IMR-90 (cell line): ENCODE data around the gene PDE6B. TPM values are rescaled to one million over a fixed set of nuclear protein-coding genes. Genes with fewer than 3 reads are reported as not detected.

ENCODE experiments used
- ATAC-seq: fragments of 200-7000 bp; cut with Tn5 transposase; 2 replicates; pipeline ENCODE4 v1.9.1; 2020; ENCODE audit warnings: low read depth, mild to moderate bottlenecking, moderate library complexity
- BruUV-seq: library from RNA; stranded (reverse); fragments of 400-500 nt; replicated peaks from 2 replicates; lab custom pipeline; 2021; lab: Mats Ljungman, UMichigan
- CTCF ChIA-PET: fragments of 300-600 bp; formaldehyde crosslinking; extraction: SDS; loops from one replicate; lab custom pipeline; 2021; ENCODE audit warnings: antibody characterized with exemption; lab: Yijun Ruan, JAX
- POLR2A ChIA-PET: fragments of 300-600 bp; sonication (Branson Sonifier 250); formaldehyde crosslinking; loops from one replicate; lab custom pipeline; 2022; ENCODE audit warnings: antibody characterized with exemption; ENCODE audit not compliant: unreplicated experiment; lab: Charles Lee
- DNase-seq: peaks from one replicate; pipeline ENCODE4 v3.0.0; 2013
- H2AFZ ChIP-seq: replicated peaks from 2 replicates; pipeline ENCODE3; 2013; ENCODE audit warnings: low read length, mild to moderate bottlenecking; ENCODE audit not compliant: poor library complexity
- H2AK5ac ChIP-seq: 2 replicates; pipeline ENCODE4 v1.6.1; 2013; ENCODE audit warnings: low read depth, low read length, inconsistent platforms
- H2AK9ac ChIP-seq: replicated peaks from 2 replicates; pipeline ENCODE3; 2013; ENCODE audit warnings: mild to moderate bottlenecking, low read depth, low read length, moderate library complexity; ENCODE audit not compliant: poor library complexity
- H2BK120ac ChIP-seq: 2 replicates; pipeline ENCODE4 v1.6.1; 2013; ENCODE audit warnings: low read depth, low read length, inconsistent platforms
- H2BK15ac ChIP-seq: 3 replicates; pipeline ENCODE4 v1.6.1; 2013; ENCODE audit warnings: low read depth, low read length, inconsistent platforms
- H2BK20ac ChIP-seq: 2 replicates; pipeline ENCODE4 v1.6.1; 2013; ENCODE audit warnings: low read depth, mild to moderate bottlenecking, inconsistent platforms, low read length, moderate library complexity
- H2BK5ac ChIP-seq: 2 replicates; pipeline ENCODE4 v1.6.1; 2013; ENCODE audit warnings: mild to moderate bottlenecking, low read depth, low read length, inconsistent platforms; ENCODE audit not compliant: poor library complexity, severe bottlenecking
- H3K14ac ChIP-seq: replicated peaks from 2 replicates; pipeline ENCODE4 v1.6.1; 2013; ENCODE audit warnings: low read depth, low read length, inconsistent platforms
- H3K18ac ChIP-seq: 2 replicates; pipeline ENCODE4 v1.6.1; 2013; ENCODE audit warnings: low read depth, low read length, control low read depth
- H3K23ac ChIP-seq: 2 replicates; pipeline ENCODE4 v1.6.1; 2013; ENCODE audit warnings: low read depth, low read length, inconsistent platforms
- H3K27ac ChIP-seq: 2 replicates; pipeline ENCODE4 v1.5.1; 2013; ENCODE audit warnings: mild to moderate bottlenecking, control low read depth, low read length; ENCODE audit not compliant: insufficient read depth
- H3K27me3 ChIP-seq: 2 replicates; pipeline ENCODE4 v1.6.1; 2013; ENCODE audit warnings: low read length; ENCODE audit not compliant: control insufficient read depth, insufficient read depth
- H3K36me3 ChIP-seq: 2 replicates; pipeline ENCODE4 v1.6.1; 2013; ENCODE audit warnings: low read length, mixed read lengths; ENCODE audit not compliant: control insufficient read depth, insufficient read depth
- H3K4ac ChIP-seq: 2 replicates; pipeline ENCODE4 v1.6.1; 2013; ENCODE audit warnings: low read depth, low read length, inconsistent platforms
- H3K4me1 ChIP-seq: 2 replicates; pipeline ENCODE4 v1.6.1; 2013; ENCODE audit warnings: low read length, mixed read lengths; ENCODE audit not compliant: control insufficient read depth, insufficient read depth
- H3K4me2 ChIP-seq: 2 replicates; pipeline ENCODE4 v1.6.1; 2013; ENCODE audit warnings: low read depth, mild to moderate bottlenecking, control low read depth, low read length, moderate library complexity
- H3K4me3 ChIP-seq: 2 replicates; pipeline ENCODE4 v1.5.1; 2013; ENCODE audit warnings: low read depth, mild to moderate bottlenecking, control low read depth, low read length, moderate library complexity; ENCODE audit not compliant: insufficient read depth
- H3K56ac ChIP-seq: 2 replicates; pipeline ENCODE4 v1.6.1; 2013; ENCODE audit warnings: low read length, inconsistent platforms; ENCODE audit not compliant: insufficient read depth; ENCODE audit errors: extremely low read depth
- H3K79me1 ChIP-seq, 2 experiments: 2 replicates each; pipeline ENCODE4 v1.6.1; 2013; ENCODE audit warnings: low read length in 2 of 2, inconsistent platforms in 1 of 2, low read depth in 1 of 2
- H3K9ac ChIP-seq: 2 replicates; pipeline ENCODE4 v1.6.1; 2013; ENCODE audit warnings: low read depth, low read length, control low read depth
- H3K9me1 ChIP-seq: 2 replicates; pipeline ENCODE4 v1.6.1; 2013; ENCODE audit warnings: low read length, inconsistent platforms; ENCODE audit not compliant: insufficient read depth
- H3K9me3 ChIP-seq: 2 replicates; pipeline ENCODE4 v1.6.1; 2013; ENCODE audit warnings: low read length; ENCODE audit not compliant: control insufficient read depth, insufficient read depth
- H4K20me1 ChIP-seq: 2 replicates; pipeline ENCODE4 v1.6.1; 2013; ENCODE audit warnings: low read length, inconsistent platforms; ENCODE audit not compliant: insufficient read depth
- H4K5ac ChIP-seq: 2 replicates; pipeline ENCODE4 v1.6.1; 2013; ENCODE audit warnings: mild to moderate bottlenecking, low read depth, low read length, control low read depth
- H4K8ac ChIP-seq, 2 experiments: 2 replicates each; pipeline ENCODE4 v1.6.1; 2013; ENCODE audit warnings: low read depth in 2 of 2, low read length in 2 of 2, control low read depth in 1 of 2, inconsistent platforms in 1 of 2
- H4K91ac ChIP-seq: 2 replicates; pipeline ENCODE4 v1.6.1; 2013; ENCODE audit warnings: low read depth, low read length, inconsistent platforms; ENCODE audit not compliant: insufficient read depth
- CEBPB ChIP-seq: IDR thresholded peaks from 2 replicates; pipeline ENCODE4 v1.6.1; 2012; ENCODE audit warnings: low read depth, low read length, improper control_type of control experiment
- CHD1 ChIP-seq: IDR thresholded peaks from 2 replicates; pipeline ENCODE4 v1.6.1; 2012; ENCODE audit warnings: low read depth, low read length, improper control_type of control experiment
- FOS ChIP-seq: fragments of 150-350 bp; IDR thresholded peaks from 2 replicates; pipeline ENCODE4 v1.6.1; 2016; ENCODE audit warnings: low read depth, low read length
- MAFK ChIP-seq: IDR thresholded peaks from 2 replicates; pipeline ENCODE4 v1.6.1; 2012; ENCODE audit warnings: low read depth, low read length, improper control_type of control experiment
- MAZ ChIP-seq: IDR thresholded peaks from 2 replicates; pipeline ENCODE4 v1.6.1; 2012; ENCODE audit warnings: low read depth, mild to moderate bottlenecking, low read length, improper control_type of control experiment, moderate library complexity, borderline replicate concordance
- MXI1 ChIP-seq: IDR thresholded peaks from 2 replicates; pipeline ENCODE4 v1.6.1; 2012; ENCODE audit warnings: low read depth, mild to moderate bottlenecking, low read length, moderate library complexity, borderline replicate concordance
- NFE2L2 ChIP-seq: fragments of 150-350 bp; IDR thresholded peaks from 2 replicates; pipeline ENCODE4 v1.6.1; 2016; ENCODE audit warnings: low read depth, mild to moderate bottlenecking, low read length
- POLR2A ChIP-seq: IDR thresholded peaks from 2 replicates; pipeline ENCODE4 v1.6.1; 2012; ENCODE audit warnings: mild to moderate bottlenecking, low read depth, low read length
- RAD21 ChIP-seq: IDR thresholded peaks from 2 replicates; pipeline ENCODE4 v1.6.1; 2012; ENCODE audit warnings: low read length, improper control_type of control experiment
- RCOR1 ChIP-seq: IDR thresholded peaks from 2 replicates; pipeline ENCODE4 v1.6.1; 2012; ENCODE audit warnings: mild to moderate bottlenecking, low read length, improper control_type of control experiment; ENCODE audit not compliant: insufficient replicate concordance
- RFX5 ChIP-seq: IDR thresholded peaks from 2 replicates; pipeline ENCODE4 v1.8.0; 2012; ENCODE audit warnings: low read depth, mild to moderate bottlenecking, low read length, moderate library complexity
- SMC3 ChIP-seq: fragments of 150-350 bp; IDR thresholded peaks from 2 replicates; pipeline ENCODE4 v1.6.1; 2016; ENCODE audit warnings: low read depth, mild to moderate bottlenecking, antibody characterized with exemption, low read length, moderate library complexity
- USF2 ChIP-seq: fragments of 150-350 bp; IDR thresholded peaks from 2 replicates; pipeline ENCODE4 v1.6.1; 2017; ENCODE audit warnings: mild to moderate bottlenecking, antibody characterized with exemption, low read length, low read depth
- WGBS, 2 experiments: methylation state at CpG; one replicate each; pipeline versions ENCODE4 v1.1.5 to v1.1.7; 2013; ENCODE audit warnings: missing lambda C conversion rate in 2 of 2; ENCODE audit not compliant: insufficient read length in 1 of 2; ENCODE audit errors: extremely low coverage in 2 of 2; 5-methylcytosine and 5-hydroxymethylcytosine counted together
- dilution Hi-C: fragments of 300-500 bp; cut with HindIII; formaldehyde crosslinking; loops from one replicate; pipeline ENCODE4 v1.14.3; 2018; ENCODE audit warnings: low sequenced_read_pairs; ENCODE audit not compliant: unreplicated experiment
- in situ Hi-C: fragments of 300-500 bp; cut with MboI; formaldehyde crosslinking; loops from 3 replicates; pipeline ENCODE4 v1.14.3; 2019; ENCODE audit warnings: low sequenced_read_pairs, inconsistent platforms, mixed read lengths
- intact Hi-C: fragments of 100-400 bp; cut with micrococcal nuclease; formaldehyde crosslinking; loops from 2 replicates; pipeline ENCODE4 v1.10.0; 2022
- polyA plus RNA-seq, 3 experiments: library from polyadenylated mRNA; depleted of rRNA; stranded (reverse); fragments of >200 nt; gene quantifications; 2 replicates each; pipeline ENCODE4 v1.2.3, GENCODE V29; 2012; ENCODE audit warnings: low replicate concordance in 1 of 3
- total RNA-seq: library from RNA; depleted of rRNA; stranded (reverse); fragments of >200 nt; gene quantifications from 2 replicates; pipeline ENCODE4 v1.2.3, GENCODE V29; 2012
- TF ChIP-seq, protein P1 (sequence below): conservative IDR thresholded peaks from 2 replicates; pipeline ENCODE4 v1.5.1; 2012; ENCODE audit warnings: mild to moderate bottlenecking, low read depth, low read length, improper control_type of control experiment
- TF ChIP-seq, protein P2 (sequence below): fragments of 150-350 bp; IDR thresholded peaks from 2 replicates; pipeline ENCODE4 v1.6.1; 2016; ENCODE audit warnings: low read depth, mild to moderate bottlenecking, low read length, moderate library complexity, borderline replicate concordance

Gene PDE6B
- total and polyA plus RNA-seq, 2 of the 4 experiments (the other 2 are of a cell fraction) = under 0.01 TPM; not detected in 1

GRCh38 chr4:692771-693554, 67.6 kb downstream of the PDE6B start:
- Histone ChIP-seq H3K14ac (no peak overlapping the region), H2BK5ac (no peak overlapping the region), H4K91ac (no peak overlapping the region), H2AFZ (no peak overlapping the region), H2BK15ac (no peak overlapping the region), H3K9me1 (peaks cover under 1% of the 10 kb centered on the region; the same call in 1 of the 2 replicates), H3K9ac (no peak overlapping the region), H3K4me1 (peaks cover under 1% of the 10 kb centered on the region), H3K18ac (no peak overlapping the region), H4K5ac (no peak overlapping the region), H4K8ac (no peak overlapping the region), H3K23ac (no peak overlapping the region), H3K27ac (no peak overlapping the region), H2AK5ac (no peak overlapping the region), H3K36me3 (no peaks in the 10 kb centered on the region), H3K27me3 (peaks cover 18% of the 10 kb centered on the region), H2BK120ac (no peak overlapping the region), H3K79me1 (0 out of 4 replicates have a peak, but pooled peaks cover 0 to under 1% of the 10 kb centered on the region in 2 experiments), H3K56ac (no peak overlapping the region), H3K4ac (no peak overlapping the region), H3K4me3 (no peak overlapping the region), H3K4me2 (no peak overlapping the region), H2BK20ac (no peak overlapping the region), H4K20me1 (no peaks in the 10 kb centered on the region), H3K9me3 (no peaks in the 10 kb centered on the region), H2AK9ac (no peak overlapping the region)
- intact Hi-C loops = no loop called here
- WGBS, 2 experiments = 73% methylated on average over 10 of the region's 32 CpGs; no CpG with 5 or more reads in 1 of the 2 experiments
- ATAC-seq (no peak), DNase-seq (no peak)
- in situ Hi-C loops = no loop called here
- ChIA-PET CTCF (no interaction called here), POLR2A (no interaction called here)
- no TSS peak for BruUV-seq
- dilution Hi-C loops = no loop called here
- TF ChIP-seq RAD21 (no peak), USF2 (no peak), CEBPB (no peak), FOS (no peak), MAFK (no peak), POLR2A (no peak), MAZ (no peak), NFE2L2 (no peak), CHD1 (no peak), SMC3 (no peak), RCOR1 (no peak), MXI1 (no peak), RFX5 (no peak)
- TF ChIP-seq, protein P1, sequence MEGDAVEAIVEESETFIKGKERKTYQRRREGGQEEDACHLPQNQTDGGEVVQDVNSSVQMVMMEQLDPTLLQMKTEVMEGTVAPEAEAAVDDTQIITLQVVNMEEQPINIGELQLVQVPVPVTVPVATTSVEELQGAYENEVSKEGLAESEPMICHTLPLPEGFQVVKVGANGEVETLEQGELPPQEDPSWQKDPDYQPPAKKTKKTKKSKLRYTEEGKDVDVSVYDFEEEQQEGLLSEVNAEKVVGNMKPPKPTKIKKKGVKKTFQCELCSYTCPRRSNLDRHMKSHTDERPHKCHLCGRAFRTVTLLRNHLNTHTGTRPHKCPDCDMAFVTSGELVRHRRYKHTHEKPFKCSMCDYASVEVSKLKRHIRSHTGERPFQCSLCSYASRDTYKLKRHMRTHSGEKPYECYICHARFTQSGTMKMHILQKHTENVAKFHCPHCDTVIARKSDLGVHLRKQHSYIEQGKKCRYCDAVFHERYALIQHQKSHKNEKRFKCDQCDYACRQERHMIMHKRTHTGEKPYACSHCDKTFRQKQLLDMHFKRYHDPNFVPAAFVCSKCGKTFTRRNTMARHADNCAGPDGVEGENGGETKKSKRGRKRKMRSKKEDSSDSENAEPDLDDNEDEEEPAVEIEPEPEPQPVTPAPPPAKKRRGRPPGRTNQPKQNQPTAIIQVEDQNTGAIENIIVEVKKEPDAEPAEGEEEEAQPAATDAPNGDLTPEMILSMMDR = no peak
- TF ChIP-seq, protein P2, sequence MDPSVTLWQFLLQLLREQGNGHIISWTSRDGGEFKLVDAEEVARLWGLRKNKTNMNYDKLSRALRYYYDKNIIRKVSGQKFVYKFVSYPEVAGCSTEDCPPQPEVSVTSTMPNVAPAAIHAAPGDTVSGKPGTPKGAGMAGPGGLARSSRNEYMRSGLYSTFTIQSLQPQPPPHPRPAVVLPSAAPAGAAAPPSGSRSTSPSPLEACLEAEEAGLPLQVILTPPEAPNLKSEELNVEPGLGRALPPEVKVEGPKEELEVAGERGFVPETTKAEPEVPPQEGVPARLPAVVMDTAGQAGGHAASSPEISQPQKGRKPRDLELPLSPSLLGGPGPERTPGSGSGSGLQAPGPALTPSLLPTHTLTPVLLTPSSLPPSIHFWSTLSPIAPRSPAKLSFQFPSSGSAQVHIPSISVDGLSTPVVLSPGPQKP = no peak
